IPS DF 6.9 (cell line): ENCODE measurements around the gene DGKB.

ENCODE experiments used
- DNase-seq: peaks from one replicate; pipeline ENCODE4 v3.0.0-alpha.2; 2013; ENCODE audit warnings: low read depth, low spot score
- H3K27ac ChIP-seq: one replicate; pipeline ENCODE4 v1.5.1; 2013; ENCODE audit warnings: low read length, control low read depth
- H3K27me3 ChIP-seq: 2 replicates; pipeline ENCODE4 v1.6.1; 2013; ENCODE audit warnings: mild to moderate bottlenecking, low read length; ENCODE audit not compliant: control insufficient read depth, insufficient read depth
- H3K36me3 ChIP-seq: 2 replicates; pipeline ENCODE4 v1.6.1; 2013; ENCODE audit warnings: low read length; ENCODE audit not compliant: control insufficient read depth, insufficient read depth
- H3K4me1 ChIP-seq: 2 replicates; pipeline ENCODE4 v1.6.1; 2013; ENCODE audit warnings: low read length; ENCODE audit not compliant: control insufficient read depth, insufficient read depth
- H3K4me3 ChIP-seq: 2 replicates; pipeline ENCODE4 v1.5.1; 2013; ENCODE audit warnings: mild to moderate bottlenecking, low read length
- H3K9me3 ChIP-seq: 2 replicates; pipeline ENCODE4 v1.6.1; 2013; ENCODE audit warnings: low read length, inconsistent platforms; ENCODE audit not compliant: control insufficient read depth, insufficient read depth
- WGBS: extraction: QIAGEN DNeasy Blood & Tissue Kit; methylation state at CpG from one replicate; pipeline ENCODE4 v1.1.7; 2013; ENCODE audit warnings: mixed read lengths, missing lambda C conversion rate; ENCODE audit not compliant: insufficient read length, insufficient coverage; 5-methylcytosine and 5-hydroxymethylcytosine counted together

DGKB gene

DNA sequence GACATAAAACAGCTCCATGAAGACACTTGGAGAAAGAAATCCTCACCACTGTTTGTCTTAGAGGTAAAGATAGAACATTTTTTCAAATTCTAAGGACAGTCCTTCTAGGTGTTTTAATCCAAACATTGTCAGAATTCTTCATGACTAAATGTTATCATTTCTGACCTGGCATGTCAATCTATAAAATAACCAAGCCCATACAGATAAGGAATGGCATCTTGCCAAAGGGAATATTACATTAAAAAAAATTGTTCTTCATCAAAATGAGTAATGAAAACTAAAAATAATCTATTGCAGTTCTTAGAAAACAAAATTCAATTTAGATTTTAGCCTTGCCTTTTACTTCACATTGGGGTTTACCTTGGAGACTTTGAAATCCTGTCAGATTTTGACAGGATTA, 33.6 kb downstream of the DGKB start:
- no peaks in the 10 kb centered on the region for H3K4me1 ChIP-seq
- H3K36me3 ChIP-seq: no peaks in the 10 kb centered on the region
- H3K4me3 ChIP-seq: no peak overlapping the region
- H3K27me3 ChIP-seq: no peaks in the 10 kb centered on the region
- H3K27ac ChIP-seq: no peak overlapping the region
- no peak for DNase-seq
- H3K9me3 ChIP-seq: no peaks in the 10 kb centered on the region

DNA sequence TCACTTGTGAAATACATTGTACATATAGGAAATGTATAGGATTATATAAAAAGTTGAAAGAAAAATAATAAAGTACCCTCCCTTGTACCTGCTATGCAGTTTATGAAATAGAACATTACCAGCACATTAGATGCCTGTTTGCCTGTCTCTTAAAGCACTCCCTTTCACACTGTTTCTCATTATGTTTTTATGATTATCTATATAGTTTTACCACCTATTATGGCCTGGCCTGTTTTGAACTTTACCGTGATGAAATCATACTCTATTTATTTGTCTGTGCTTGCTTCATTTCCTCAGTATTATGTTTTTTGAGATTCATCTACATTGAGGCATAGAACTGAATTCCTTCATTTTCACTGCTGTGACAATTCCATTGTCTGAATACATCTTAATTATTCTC, 41.1 kb downstream of the DGKB start:
- no peaks in the 10 kb centered on the region for H3K27me3 ChIP-seq
- no peaks in the 10 kb centered on the region for H3K36me3 ChIP-seq
- H3K27ac ChIP-seq: no peak overlapping the region
- no peak for DNase-seq
- no peaks in the 10 kb centered on the region for H3K9me3 ChIP-seq
- no peaks in the 10 kb centered on the region for H3K4me1 ChIP-seq
- WGBS: no CpG with 5 or more reads among the region's 1 CpG
- no peak overlapping the region for H3K4me3 ChIP-seq

DNA sequence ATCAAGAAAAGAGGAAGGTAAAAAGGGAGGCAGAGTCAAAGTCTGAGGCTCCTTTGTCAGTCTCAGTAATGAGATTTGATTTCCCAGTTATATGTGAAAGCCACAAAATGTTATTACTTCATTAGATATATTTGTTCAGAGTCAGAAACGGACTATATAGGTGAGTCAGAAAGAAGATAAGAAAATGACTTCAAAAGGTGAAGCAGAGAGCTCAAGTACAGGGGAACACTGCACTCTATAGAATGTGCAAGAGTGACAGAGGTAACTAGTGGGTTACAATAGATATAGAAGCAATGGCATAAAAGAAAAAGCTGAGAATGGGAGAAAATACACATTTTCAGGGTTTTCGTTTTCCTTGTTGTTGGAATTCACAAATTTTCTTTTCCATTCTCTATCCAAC, 43.3 kb downstream of the DGKB start:
- no peak for DNase-seq
- Histone ChIP-seq H3K4me3 (no peak overlapping the region), H3K27me3 (no peaks in the 10 kb centered on the region), H3K27ac (no peak overlapping the region), H3K9me3 (no peaks in the 10 kb centered on the region), H3K36me3 (no peaks in the 10 kb centered on the region), H3K4me1 (no peaks in the 10 kb centered on the region)
- no CpG with 5 or more reads among the region's 2 CpGs for WGBS

DNA sequence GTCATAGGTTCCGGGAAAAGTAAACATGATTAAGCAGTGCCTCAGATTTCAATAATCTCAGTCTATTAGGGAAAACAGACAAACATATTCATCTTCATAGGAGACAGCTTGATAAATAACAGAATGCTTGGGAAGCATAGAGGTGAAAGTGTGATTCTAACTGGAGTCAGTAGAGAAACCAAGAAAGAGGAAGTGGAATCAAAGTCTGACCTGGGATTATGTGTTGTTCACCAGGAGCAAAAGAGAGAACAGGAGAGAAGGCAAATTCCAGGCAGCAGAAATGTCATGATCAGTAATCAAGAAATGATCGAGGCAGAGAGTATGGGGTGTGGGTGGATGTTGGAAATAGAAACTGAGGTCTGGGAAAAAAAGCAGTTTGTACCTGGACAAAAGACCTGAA, 43.7 kb downstream of the DGKB start:
- H3K4me3 ChIP-seq: no peak overlapping the region
- no peak overlapping the region for H3K27ac ChIP-seq
- H3K9me3 ChIP-seq: no peaks in the 10 kb centered on the region
- DNase-seq: no peak
- no CpG with 5 or more reads among the region's 2 CpGs for WGBS
- H3K4me1 ChIP-seq: no peaks in the 10 kb centered on the region
- H3K36me3 ChIP-seq: no peaks in the 10 kb centered on the region
- no peaks in the 10 kb centered on the region for H3K27me3 ChIP-seq

DNA sequence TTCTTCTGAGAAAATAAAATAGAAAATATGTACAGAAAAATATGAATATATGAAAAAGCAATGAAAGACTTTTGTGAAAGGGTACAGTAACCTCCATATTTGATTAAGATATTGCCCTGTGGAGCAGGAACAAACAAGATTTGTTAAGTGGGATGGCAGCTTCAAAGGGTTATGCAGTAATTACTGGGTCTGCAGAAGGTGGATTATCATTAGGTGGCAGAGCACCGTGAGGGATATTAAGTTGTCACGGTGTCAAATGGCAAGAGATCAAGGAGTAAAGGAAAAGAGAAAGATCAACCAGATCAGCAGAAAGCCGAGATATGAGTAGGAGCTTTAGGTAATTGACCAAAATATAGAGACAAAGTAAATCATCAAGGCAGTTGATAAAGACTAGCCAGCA, 44.1 kb downstream of the DGKB start:
- no peaks in the 10 kb centered on the region for H3K4me1 ChIP-seq
- no peaks in the 10 kb centered on the region for H3K36me3 ChIP-seq
- no peak overlapping the region for H3K27ac ChIP-seq
- no peaks in the 10 kb centered on the region for H3K9me3 ChIP-seq
- H3K27me3 ChIP-seq: no peaks in the 10 kb centered on the region
- no peak overlapping the region for H3K4me3 ChIP-seq
- WGBS: no CpG with 5 or more reads among the region's 3 CpGs
- no peak for DNase-seq

DNA sequence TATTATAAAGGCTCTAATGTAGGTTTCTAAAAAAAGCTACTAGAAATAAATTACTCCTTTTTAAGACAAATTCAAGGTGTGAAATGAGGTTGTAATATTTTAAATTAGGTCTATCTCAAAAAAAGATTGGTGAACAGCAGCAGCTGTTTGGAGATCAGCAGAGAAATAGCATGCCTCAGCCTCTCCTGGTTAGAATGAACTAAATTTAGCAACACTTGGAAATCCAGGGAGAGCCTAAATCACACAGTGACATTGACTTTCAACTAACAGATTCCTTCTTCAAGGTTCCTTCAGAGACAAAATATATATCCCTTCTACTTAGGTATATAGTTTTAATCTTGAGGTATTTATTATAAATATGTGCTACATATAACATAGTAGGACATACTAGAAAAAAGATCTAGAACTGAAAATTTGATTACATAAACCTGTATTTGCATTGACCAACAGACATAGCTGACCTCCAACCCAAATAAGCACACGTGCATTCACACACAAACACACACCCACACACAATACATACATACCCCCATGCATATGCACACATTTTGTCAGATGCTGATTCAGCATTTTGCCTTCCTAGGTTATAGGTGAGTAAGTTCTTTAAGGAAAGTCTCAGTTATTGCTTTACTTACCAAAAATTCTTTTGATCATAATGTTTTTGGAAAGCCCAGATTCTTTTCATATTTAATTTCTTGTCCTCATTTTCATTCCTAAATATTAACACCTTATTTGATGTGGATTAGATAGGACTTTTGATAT, 47.3 kb downstream of the DGKB start:
- no peaks in the 10 kb centered on the region for H3K36me3 ChIP-seq
- no peaks in the 10 kb centered on the region for H3K4me1 ChIP-seq
- H3K27me3 ChIP-seq: no peaks in the 10 kb centered on the region
- DNase-seq: no peak
- H3K9me3 ChIP-seq: no peaks in the 10 kb centered on the region
- H3K4me3 ChIP-seq: no peak overlapping the region
- WGBS: no CpG with 5 or more reads among the region's 1 CpG
- H3K27ac ChIP-seq: no peak overlapping the region

DNA sequence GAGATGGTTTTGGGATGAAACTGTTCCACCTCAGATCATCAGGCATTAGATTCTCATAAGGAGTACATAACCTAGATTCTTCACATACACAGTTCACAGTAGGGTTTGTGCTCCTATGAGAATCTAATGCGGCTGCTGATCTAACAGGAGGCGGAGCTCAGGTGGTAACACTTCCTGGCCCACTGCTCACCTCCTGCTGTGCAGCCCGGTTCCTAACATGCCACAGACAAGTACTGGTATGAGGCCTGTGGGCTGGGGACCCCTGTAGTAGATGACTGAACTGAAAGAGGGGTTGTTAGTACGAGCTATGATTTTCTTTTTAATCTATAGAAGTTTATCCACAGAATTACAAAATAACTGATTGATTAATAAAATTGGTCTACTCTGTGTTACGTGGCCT, 48.1 kb downstream of the DGKB start:
- no peaks in the 10 kb centered on the region for H3K4me1 ChIP-seq
- H3K27ac ChIP-seq: no peak overlapping the region
- no peak for DNase-seq
- H3K36me3 ChIP-seq: no peaks in the 10 kb centered on the region
- H3K9me3 ChIP-seq: no peaks in the 10 kb centered on the region
- no CpG with 5 or more reads among the region's 5 CpGs for WGBS
- H3K27me3 ChIP-seq: no peaks in the 10 kb centered on the region
- no peak overlapping the region for H3K4me3 ChIP-seq

DNA sequence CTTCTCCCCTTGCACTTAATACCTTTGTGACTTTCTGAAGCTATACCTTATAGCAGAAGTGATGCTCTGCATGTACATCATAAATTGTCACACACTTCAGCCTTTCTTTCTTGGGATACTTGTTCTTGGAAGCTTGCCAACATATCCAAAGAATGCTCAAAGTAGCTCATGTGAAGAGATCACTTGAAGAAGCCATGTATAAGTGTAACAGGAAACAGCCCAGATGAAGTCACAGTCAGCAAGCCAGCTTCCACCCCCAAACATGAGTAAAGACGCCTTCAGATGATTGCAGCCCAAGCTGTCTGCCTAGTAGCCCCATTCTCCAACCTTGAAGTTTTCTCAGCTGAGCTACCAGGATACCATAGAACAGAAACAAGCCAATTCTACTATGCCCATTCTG, 50.9 kb downstream of the DGKB start:
- no peaks in the 10 kb centered on the region for H3K4me1 ChIP-seq
- H3K9me3 ChIP-seq: no peaks in the 10 kb centered on the region
- H3K4me3 ChIP-seq: no peak overlapping the region
- H3K36me3 ChIP-seq: no peaks in the 10 kb centered on the region
- H3K27ac ChIP-seq: no peak overlapping the region
- H3K27me3 ChIP-seq: no peaks in the 10 kb centered on the region
- DNase-seq: no peak
- no CpG with 5 or more reads among the region's 1 CpG for WGBS

DNA sequence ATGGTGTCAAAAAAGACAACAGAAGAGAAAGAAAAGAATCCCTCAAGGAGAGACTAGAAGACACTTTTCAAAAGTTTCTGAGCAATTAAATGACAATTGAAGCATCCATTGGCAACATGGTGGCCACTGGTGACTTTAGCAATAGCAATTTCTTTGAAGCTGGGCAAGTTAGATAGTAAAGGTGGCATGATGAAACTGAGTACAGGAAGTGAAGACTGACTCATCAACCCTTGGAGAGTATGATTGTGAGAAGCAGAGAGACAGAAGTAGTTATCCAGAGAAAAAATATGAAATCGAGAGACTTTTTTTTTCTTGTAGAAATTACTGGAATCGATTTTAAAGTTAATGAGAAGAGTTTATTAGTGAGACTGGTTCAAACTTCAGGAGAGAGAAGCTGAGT, 52.5 kb downstream of the DGKB start:
- Histone ChIP-seq H3K27ac (no peak overlapping the region), H3K4me1 (no peaks in the 10 kb centered on the region; the same call in 1 of the 2 replicates), H3K4me3 (no peak overlapping the region), H3K36me3 (no peaks in the 10 kb centered on the region), H3K27me3 (no peaks in the 10 kb centered on the region), H3K9me3 (no peaks in the 10 kb centered on the region)
- no peak for DNase-seq
- 100% methylated on average over 2 of the region's 2 CpGs for WGBS

DNA sequence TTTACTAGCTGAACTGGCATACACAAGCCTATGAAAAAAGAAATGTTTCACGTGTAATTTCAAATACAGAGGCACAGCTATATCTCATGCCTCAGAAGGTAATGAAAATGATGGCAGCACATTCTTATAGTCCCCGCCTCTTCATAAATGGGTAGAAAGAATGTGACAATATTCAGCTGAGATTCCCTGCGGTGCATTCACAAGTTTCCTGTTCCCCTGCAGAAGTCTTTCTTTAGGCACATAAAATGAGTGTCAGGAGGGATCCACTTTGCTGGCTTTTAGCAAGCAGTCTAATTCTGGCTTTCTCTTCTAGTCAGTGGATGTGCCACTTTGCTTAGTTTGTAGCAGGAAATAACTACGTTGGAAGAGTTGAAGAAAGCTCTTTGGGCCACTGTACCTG, 56.1 kb downstream of the DGKB start:
- no peak overlapping the region for H3K27ac ChIP-seq
- no peaks in the 10 kb centered on the region for H3K36me3 ChIP-seq
- WGBS: no CpG with 5 or more reads among the region's 4 CpGs
- no peaks in the 10 kb centered on the region for H3K27me3 ChIP-seq
- no peaks in the 10 kb centered on the region for H3K9me3 ChIP-seq
- H3K4me1 ChIP-seq: no peaks in the 10 kb centered on the region; the same call in 1 of the 2 replicates
- H3K4me3 ChIP-seq: no peak overlapping the region
- DNase-seq: no peak

DNA sequence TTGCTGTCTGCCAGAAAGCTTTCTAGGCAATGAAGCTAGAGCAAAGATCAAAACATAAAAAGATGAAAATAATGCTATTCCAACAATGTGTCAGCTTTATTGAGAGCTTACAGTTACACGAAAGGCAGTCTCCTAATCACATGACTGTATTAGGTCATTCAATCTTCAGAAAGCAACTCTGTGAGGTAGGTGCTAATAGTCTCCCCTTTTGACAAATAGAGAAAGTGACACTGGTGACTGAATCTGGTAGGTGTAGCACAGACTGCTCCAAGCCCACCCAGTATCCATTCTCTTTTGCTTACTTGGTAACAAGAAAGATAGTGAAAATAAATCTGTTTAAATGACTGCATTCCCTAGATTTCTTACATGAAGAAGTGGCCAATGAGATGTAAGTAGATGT, 58.8 kb downstream of the DGKB start:
- H3K27ac ChIP-seq: no peak overlapping the region
- no peaks in the 10 kb centered on the region for H3K9me3 ChIP-seq
- H3K27me3 ChIP-seq: no peaks in the 10 kb centered on the region
- H3K4me1 ChIP-seq: no peaks in the 10 kb centered on the region; the same call in 1 of the 2 replicates
- DNase-seq: no peak
- H3K4me3 ChIP-seq: no peak overlapping the region
- no CpG with 5 or more reads among the region's 1 CpG for WGBS
- H3K36me3 ChIP-seq: no peaks in the 10 kb centered on the region
